Activated T-cell treated with anti-CD3 and anti-CD28 coated beads, Interleukin-2, amount 50 U/mL, for 72 hours (primary cell): ENCODE measurements around the gene B3GNT5. TPM values are rescaled to one million over a fixed set of nuclear protein-coding genes. Genes with fewer than 3 reads are reported as not detected.
A peak's percentile ranks its signal among the peaks of the same experiment; 100 is the strongest.

Experiments
- ATAC-seq, 2 donors: fragments of 150-1000 bp; cut with Tn5 transposase; replicated peaks in 1 of 2; 2 replicates each; pipeline ENCODE4 v1.10.0; 2021; ENCODE audit warnings: moderate library complexity in 2 of 2, mild to moderate bottlenecking in 1 of 2
- DNase-seq, 2 donors: peaks; one replicate each; pipeline ENCODE4 v3.0.0; 2021 to 2022; ENCODE audit warnings: mixed read lengths in 1 of 2
- H3K27ac Mint-ChIP-seq: one replicate; pipeline ENCODE4 v1.8.0; 2022; ENCODE audit warnings: mild to moderate bottlenecking, moderate library complexity, mixed read lengths
- H3K27me3 Mint-ChIP-seq: one replicate; pipeline ENCODE4 v1.8.0; 2022; ENCODE audit warnings: low read depth, mixed read lengths
- H3K36me3 Mint-ChIP-seq, 2 donors: one replicate each; pipeline ENCODE4 v1.8.0; 2022; ENCODE audit warnings: mixed read lengths in 2 of 2, mild to moderate bottlenecking in 1 of 2; ENCODE audit not compliant: insufficient read depth in 2 of 2
- H3K4me1 Mint-ChIP-seq: one replicate; pipeline ENCODE4 v1.8.0; 2022; ENCODE audit warnings: low read depth, mixed read lengths
- H3K4me3 Mint-ChIP-seq, 2 donors: one replicate each; pipeline ENCODE4 v1.8.0; 2022; ENCODE audit warnings: mild to moderate bottlenecking in 2 of 2, mixed read lengths in 2 of 2, moderate library complexity in 2 of 2
- H3K9me3 Mint-ChIP-seq, 2 donors: one replicate each; pipeline ENCODE4 v1.8.0; 2022; ENCODE audit warnings: mixed read lengths in 2 of 2
- total RNA-seq, 2 donors: library from RNA; stranded (reverse); gene quantifications; one replicate each; pipeline ENCODE4 v1.2.3, GENCODE V29; 2022

B3GNT5 gene
- total RNA-seq, 2 donors from 2014 or later, result 14.4 to 17.3 TPM

DNA sequence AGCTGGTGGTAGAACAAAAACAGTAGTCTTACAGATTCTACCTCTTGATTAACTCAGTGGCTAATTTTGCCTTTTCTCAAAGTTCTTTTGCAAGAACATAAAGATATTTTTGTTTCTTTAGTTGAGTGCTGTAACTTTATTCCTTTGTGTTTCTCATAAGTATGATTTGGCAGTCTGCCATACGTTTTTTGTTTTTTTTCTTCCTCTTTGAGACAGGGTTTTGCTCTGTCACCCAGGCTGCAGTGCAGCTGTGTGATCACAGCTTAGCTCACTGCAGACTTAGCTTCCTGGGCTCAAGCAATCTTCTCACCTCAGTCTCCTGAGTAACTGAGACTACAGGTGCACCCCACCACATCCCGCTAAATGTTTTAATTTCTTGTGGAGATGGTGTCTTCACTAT lies 22.4 kb downstream of the B3GNT5 start:
- Mint-ChIP-seq H3K9me3 (no peaks in the 10 kb centered on the region), H3K27ac (no peak overlapping the region), H3K36me3 (peaks cover 0 to 1% of the 10 kb centered on the region in 2 donors), H3K27me3 (no peaks in the 10 kb centered on the region), H3K4me3 (no peak overlapping the region), H3K4me1 (peaks cover 24% of the 10 kb centered on the region)
- DNase-seq, result no peak
- no peak for ATAC-seq

DNA sequence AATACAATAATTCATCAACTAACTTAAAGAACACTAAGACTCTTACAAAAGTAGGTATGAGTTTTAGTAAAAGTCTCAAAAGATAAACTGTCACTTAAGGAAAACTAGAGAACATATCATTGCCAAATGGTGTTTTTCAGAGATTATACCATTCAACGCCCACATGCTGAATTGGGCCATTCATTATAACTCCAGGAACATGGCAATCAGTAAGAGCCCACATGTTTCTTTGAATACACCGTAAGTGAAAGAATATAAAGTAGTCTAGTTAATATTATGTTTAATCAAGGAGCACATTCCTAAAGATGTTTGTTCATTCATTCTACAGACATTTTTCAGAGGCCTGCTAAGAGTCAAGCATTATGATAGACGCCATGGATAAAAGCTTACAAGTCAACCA lies 22.9 kb downstream of the B3GNT5 start:
- H3K36me3 Mint-ChIP-seq, result peaks cover 0 to 1% of the 10 kb centered on the region in 2 donors
- peaks cover 24% of the 10 kb centered on the region for H3K4me1 Mint-ChIP-seq
- no peaks in the 10 kb centered on the region for H3K27me3 Mint-ChIP-seq
- no peaks in the 10 kb centered on the region for H3K9me3 Mint-ChIP-seq
- DNase-seq (no peak), ATAC-seq (no peak)
- H3K4me3 Mint-ChIP-seq, result no peak overlapping the region
- H3K27ac Mint-ChIP-seq, result no peak overlapping the region

DNA sequence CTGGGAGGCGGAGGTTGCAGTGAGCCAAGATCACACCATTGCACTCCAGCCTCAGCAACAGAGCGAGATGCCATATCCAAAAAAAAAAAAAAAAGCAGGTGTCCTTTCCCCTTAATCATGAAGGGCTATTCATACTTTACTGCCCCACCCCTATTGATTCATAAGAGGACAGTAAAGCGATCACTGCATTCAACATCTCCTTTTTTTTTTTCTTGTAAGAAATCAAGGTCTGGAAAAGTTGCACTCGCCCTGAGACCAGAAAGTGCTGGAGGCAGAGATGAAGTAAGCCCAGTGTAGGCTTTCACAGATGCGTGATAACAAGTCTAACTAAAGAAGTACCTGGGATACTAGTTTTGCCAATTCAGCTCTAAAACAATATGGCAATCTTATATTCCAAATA lies 24.2 kb downstream of the B3GNT5 start:
- ATAC-seq (no peak), DNase-seq (no peak)
- peaks cover 0 to 1% of the 10 kb centered on the region in 2 donors for H3K36me3 Mint-ChIP-seq
- no peak overlapping the region for H3K27ac Mint-ChIP-seq
- peaks cover 24% of the 10 kb centered on the region for H3K4me1 Mint-ChIP-seq
- H3K4me3 Mint-ChIP-seq, result no peak overlapping the region
- H3K27me3 Mint-ChIP-seq, result no peaks in the 10 kb centered on the region
- H3K9me3 Mint-ChIP-seq, result no peaks in the 10 kb centered on the region

DNA sequence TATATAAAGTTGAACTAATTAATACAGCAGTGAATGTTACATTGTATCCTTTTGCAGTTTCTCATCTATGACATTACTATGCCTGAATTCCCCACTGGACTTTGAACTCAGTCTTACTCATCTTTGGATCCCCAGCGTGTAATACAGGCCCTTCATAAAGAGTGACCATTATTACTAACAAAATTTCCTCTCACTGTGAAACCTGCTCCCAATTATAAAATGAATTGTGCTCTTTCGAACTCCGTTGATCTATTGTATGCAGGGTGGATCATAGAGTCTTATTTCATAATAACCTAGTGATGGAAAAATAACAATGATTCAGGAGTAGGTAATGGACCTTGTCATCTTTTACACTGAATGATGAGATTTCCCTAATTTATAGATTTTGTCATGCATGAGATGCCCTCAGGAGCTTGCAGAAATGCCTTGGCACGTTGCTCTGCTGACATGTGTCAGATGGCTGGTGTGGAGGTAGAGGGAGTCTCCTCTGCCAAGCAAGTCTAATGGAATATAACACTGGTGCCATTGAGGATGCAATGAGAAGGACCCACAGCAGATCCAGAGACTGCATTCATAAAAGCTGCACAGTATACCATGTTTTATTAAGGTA lies 25.5 kb downstream of the B3GNT5 start:
- H3K9me3 Mint-ChIP-seq, result no peaks in the 10 kb centered on the region
- DNase-seq (no peak), ATAC-seq (no peak)
- H3K4me1 Mint-ChIP-seq, result peaks cover 32% of the 10 kb centered on the region
- no peak overlapping the region for H3K4me3 Mint-ChIP-seq
- H3K27me3 Mint-ChIP-seq, result no peaks in the 10 kb centered on the region
- H3K36me3 Mint-ChIP-seq, result peaks cover 0 to 1% of the 10 kb centered on the region in 2 donors
- H3K27ac Mint-ChIP-seq, result no peak overlapping the region

DNA sequence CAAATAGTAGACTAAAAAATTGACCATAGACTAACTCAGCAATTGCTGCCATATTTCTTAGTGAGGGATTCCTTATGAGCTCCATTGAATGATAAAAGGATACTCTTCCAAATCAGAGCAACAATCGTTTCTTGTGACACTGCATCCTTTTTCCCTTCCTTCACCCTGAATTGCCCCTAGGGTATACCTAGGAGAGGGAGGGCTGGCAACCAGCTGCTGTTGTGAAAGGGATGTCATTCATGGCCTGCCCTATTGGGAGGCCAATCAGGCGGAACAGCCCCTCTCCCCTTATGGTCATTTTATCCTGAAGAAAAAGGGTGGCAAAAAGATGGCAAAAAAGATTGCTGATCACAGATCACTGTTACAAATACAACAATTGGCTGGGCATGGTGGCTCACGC lies 26.3 kb downstream of the B3GNT5 start:
- Mint-ChIP-seq H3K4me3 (no peak overlapping the region), H3K27me3 (no peaks in the 10 kb centered on the region), H3K36me3 (peaks cover 0 to 1% of the 10 kb centered on the region in 2 donors), H3K9me3 (no peaks in the 10 kb centered on the region), H3K27ac (no peak overlapping the region), H3K4me1 (peaks cover 33% of the 10 kb centered on the region)
- ATAC-seq (no peak), DNase-seq (no peak)

DNA sequence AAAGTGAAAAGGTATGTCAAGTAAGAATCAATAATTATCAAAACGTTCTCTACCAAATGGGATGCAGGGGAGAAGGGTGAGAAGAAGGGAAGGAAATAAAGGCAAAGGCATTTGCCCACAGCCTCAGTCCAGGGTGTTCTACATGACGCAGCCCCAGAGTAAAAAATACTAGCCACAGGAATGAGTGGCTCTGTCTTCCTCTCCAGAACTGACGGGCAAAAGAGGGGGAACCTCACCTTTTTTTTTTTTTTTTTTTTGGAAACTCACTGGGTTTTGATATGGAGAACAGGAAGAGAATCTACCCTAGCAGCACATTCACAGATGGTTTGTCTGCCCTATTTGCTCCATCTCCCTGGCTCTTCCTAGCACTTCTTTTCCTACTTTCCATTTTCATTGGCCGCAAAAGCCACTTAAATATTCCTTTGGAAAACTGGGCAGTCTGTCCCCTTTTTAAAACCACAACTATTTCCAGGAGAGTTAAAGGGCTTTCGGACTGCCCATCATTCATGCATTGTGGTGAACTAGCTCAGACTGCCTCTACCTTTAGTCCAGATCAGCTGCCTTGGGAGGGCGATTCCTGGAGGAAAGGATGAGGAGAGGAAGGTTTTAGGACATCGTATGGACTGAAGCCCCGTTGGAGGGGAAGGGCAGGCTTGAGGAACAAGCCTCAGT lies 28.2 kb downstream of the B3GNT5 start:
- no peak overlapping the region for H3K4me3 Mint-ChIP-seq
- no peaks in the 10 kb centered on the region for H3K27me3 Mint-ChIP-seq
- H3K27ac Mint-ChIP-seq, result no peak overlapping the region
- ATAC-seq (no peak), DNase-seq (no peak)
- H3K36me3 Mint-ChIP-seq, result peaks cover 0 to 1% of the 10 kb centered on the region in 2 donors
- peaks cover 38% of the 10 kb centered on the region for H3K4me1 Mint-ChIP-seq
- H3K9me3 Mint-ChIP-seq, result no peaks in the 10 kb centered on the region

DNA sequence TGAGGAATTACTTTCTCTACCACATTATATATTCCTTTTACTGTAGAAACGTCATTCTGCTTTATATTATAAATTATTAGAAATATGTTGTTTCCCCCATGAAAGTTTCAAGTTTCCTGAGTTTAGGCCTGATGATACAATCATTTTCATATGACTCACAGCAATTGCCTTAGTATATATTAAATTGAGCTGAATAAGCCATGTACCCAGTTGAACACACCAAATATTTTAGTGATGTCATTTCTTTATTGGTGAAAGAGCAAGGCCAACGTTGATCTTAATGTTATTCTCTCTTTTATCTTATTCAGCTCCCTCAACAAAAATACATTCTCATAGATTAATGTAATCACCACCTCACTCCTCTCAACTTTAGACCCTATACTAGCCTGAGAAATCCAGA lies 30.8 kb downstream of the B3GNT5 start:
- Mint-ChIP-seq H3K9me3 (no peaks in the 10 kb centered on the region), H3K36me3 (peaks cover 0 to 1% of the 10 kb centered on the region in 2 donors), H3K27me3 (no peaks in the 10 kb centered on the region), H3K4me3 (peak overlapping the region in 1 of 2 donors; percentile 11), H3K4me1 (peaks cover 49% of the 10 kb centered on the region), H3K27ac (no peak overlapping the region)
- no peak for ATAC-seq
- DNase-seq, result no peak

DNA sequence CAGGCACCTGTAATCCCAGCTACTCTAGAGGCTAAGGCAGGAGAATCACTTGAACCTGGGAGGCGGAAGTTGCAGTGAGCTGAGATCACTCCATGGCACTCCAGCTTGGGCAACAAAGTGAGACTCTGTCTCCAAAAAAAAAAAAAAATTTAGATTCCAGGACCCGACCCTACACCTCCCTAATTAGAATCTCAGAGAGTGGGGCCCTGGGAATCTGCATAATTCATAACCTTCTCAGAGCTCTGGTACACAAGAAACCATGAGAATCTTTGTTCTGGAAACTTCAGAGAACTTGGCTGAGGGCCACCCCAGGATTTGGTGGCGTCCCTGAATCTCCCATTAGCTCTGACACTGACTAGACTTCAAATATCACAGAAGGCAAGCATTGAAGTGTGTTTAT lies 31.5 kb downstream of the B3GNT5 start:
- Mint-ChIP-seq H3K27me3 (no peaks in the 10 kb centered on the region), H3K36me3 (peaks cover 0 to 1% of the 10 kb centered on the region in 2 donors), H3K9me3 (no peaks in the 10 kb centered on the region), H3K4me1 (peaks cover 49% of the 10 kb centered on the region), H3K27ac (peak overlapping the region; percentile 50), H3K4me3 (no peak overlapping the region)
- DNase-seq (no peak), ATAC-seq (no peak)

DNA sequence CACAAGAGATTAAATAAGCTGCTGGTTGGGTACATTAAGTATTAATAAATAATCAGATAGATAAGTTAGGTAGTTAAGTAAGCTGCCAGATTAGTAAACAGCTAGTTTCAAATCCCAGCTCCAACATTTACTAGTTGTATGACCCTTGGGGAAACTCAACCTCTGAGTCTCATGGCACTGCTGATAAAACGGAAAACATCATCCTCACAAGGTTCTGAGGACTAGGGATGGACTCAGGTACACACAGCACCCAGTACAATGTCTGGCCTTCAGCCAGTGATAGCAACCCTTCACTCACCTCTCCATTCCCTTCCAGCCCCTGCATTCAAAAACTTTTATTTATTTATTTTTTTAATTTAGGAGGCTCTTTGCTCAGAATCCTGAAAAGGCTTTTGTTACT lies 32.3 kb downstream of the B3GNT5 start:
- peak overlapping the region; percentile 90 for H3K27ac Mint-ChIP-seq
- DNase-seq, result no peak
- ATAC-seq, result no peak
- peak overlapping the region; percentile 60 to 86 for H3K4me3 Mint-ChIP-seq
- no peaks in the 10 kb centered on the region for H3K36me3 Mint-ChIP-seq
- H3K27me3 Mint-ChIP-seq, result no peaks in the 10 kb centered on the region
- peaks cover 49% of the 10 kb centered on the region for H3K4me1 Mint-ChIP-seq
- H3K9me3 Mint-ChIP-seq, result no peaks in the 10 kb centered on the region

DNA sequence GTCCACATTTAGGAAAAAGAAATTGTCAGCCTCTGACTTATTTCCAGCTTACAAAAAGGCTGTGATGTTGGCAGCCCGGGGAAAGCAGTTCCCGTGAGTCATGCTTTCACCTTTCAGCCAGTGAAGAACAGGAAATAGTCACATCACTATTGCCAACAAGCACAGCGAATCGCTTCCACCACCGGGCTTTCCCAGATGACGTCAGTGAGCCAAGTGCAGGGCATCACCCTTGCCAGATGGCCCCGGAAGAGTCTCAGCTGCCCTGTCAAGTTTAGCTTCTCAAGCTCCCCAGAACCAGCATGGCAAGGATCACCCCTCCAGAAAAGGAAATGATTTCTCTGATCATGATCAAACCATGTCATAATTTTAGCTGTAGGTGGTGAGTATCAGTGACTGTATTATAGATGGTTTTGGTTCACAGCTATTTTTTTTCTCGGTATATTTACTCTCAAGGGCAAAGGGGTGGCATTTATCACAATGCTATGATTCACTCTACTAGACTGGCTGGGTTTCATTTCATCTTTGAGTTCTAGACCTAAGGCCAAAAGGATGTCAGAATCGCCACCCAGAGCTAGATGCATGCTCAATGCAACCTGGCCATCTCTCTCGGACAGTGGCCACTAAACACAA lies 32.9 kb downstream of the B3GNT5 start:
- H3K27ac Mint-ChIP-seq, result peak overlapping the region; percentile 90
- DNase-seq (peak; percentile 93 to 96), ATAC-seq (peak; percentile 93 to 94)
- peak overlapping the region; percentile 60 to 86 for H3K4me3 Mint-ChIP-seq
- H3K9me3 Mint-ChIP-seq, result no peaks in the 10 kb centered on the region
- no peaks in the 10 kb centered on the region for H3K36me3 Mint-ChIP-seq
- peaks cover 49% of the 10 kb centered on the region for H3K4me1 Mint-ChIP-seq
- no peaks in the 10 kb centered on the region for H3K27me3 Mint-ChIP-seq

DNA sequence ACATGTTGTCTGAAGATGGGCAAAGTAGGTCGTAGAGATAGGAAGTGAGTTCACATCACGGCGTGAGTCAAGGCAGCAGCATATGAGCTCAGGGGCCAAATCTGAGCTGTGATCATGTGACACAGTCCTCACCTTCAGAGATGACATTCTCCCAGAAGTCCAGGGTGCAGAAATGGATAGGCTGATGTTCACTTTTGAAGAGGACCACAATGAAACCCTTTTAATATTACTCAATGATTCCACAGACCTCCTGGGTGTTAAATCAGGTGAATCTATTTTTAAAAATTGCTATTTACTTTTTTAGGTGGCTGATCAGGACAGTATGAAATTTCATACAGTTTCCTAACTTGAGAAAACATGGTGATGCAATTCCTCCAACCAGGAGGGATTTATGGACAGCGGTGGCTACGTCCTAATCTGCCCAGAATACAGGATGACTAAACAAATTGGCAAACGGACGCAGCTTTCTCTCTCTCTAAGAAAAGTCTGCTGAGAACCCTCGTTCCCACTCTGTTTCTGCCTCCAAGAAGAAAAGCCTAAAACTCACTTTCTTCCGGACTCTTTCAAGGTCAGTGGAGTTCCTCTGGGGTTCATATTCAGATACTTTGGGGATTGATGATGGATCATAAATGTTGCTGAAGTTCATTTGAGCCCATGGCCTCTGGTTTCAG lies 34.4 kb downstream of the B3GNT5 start:
- peaks cover 49% of the 10 kb centered on the region for H3K4me1 Mint-ChIP-seq
- H3K9me3 Mint-ChIP-seq, result no peaks in the 10 kb centered on the region
- DNase-seq (peak; percentile 15 to 29), ATAC-seq (peak in 1 of 2 donors; percentile 14)
- H3K36me3 Mint-ChIP-seq, result no peaks in the 10 kb centered on the region
- H3K27ac Mint-ChIP-seq, result peak overlapping the region; percentile 90
- H3K4me3 Mint-ChIP-seq, result peak overlapping the region; percentile 60 to 86
- no peaks in the 10 kb centered on the region for H3K27me3 Mint-ChIP-seq

DNA sequence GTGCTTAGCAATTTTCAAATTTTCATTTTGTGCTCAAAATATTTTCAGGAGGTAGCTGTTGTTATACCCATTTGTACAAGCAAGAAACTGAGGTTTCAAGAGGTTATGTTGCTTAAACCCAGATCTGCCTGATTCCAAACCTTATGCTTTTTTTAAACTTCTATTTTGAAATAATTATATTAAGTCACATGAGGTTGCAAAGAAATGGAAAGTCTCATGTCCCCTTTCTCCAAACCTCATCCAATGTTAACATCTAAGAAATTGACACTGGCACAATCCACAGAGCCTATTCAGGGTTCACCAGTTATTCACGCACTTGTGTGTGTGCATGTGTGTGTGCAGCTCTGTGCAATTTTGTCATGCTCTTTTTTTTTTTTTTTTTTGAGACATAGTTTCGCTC lies 35.1 kb downstream of the B3GNT5 start:
- no peak for DNase-seq
- no peak overlapping the region for H3K4me3 Mint-ChIP-seq
- H3K27ac Mint-ChIP-seq, result no peak overlapping the region
- no peaks in the 10 kb centered on the region for H3K27me3 Mint-ChIP-seq
- H3K36me3 Mint-ChIP-seq, result peaks cover 0 to 3% of the 10 kb centered on the region in 2 donors
- H3K9me3 Mint-ChIP-seq, result no peaks in the 10 kb centered on the region
- H3K4me1 Mint-ChIP-seq, result peaks cover 44% of the 10 kb centered on the region
- no peak for ATAC-seq

DNA sequence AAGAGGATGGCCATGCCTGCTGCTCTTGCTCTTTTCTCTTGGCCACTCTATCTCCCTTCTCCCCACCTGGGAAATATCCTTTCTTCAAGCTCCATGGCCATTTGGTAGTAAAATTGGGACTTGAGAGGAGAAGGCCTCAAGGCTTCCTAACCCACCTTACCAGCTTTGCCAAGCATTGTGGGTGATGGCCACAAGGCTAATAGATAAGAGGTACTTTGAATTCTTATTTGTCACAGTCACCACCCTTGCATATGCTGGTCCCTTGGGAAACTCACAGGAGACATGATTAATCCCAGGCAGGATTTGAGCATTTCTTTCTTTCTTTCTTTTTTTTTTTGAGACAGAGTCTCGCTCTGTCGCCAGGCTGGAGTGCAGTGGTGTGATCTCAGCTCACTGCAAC lies 37.2 kb downstream of the B3GNT5 start:
- Mint-ChIP-seq H3K27ac (no peak overlapping the region), H3K9me3 (no peaks in the 10 kb centered on the region), H3K36me3 (peaks cover 0 to 3% of the 10 kb centered on the region in 2 donors), H3K4me1 (peaks cover 26% of the 10 kb centered on the region), H3K4me3 (no peak overlapping the region), H3K27me3 (no peaks in the 10 kb centered on the region)
- no peak for ATAC-seq
- DNase-seq, result no peak
